LNCAP (cell line): ENCODE results near the gene NKX6-2.

Source experiments
- TF ChIP-seq, protein P1 (sequence below): fragments of 450-650 bp; IDR thresholded peaks from 2 replicates; pipeline ENCODE4 v1.5.1; 2017; ENCODE audit warnings: mild to moderate bottlenecking

Gene NKX6-2

DNA sequence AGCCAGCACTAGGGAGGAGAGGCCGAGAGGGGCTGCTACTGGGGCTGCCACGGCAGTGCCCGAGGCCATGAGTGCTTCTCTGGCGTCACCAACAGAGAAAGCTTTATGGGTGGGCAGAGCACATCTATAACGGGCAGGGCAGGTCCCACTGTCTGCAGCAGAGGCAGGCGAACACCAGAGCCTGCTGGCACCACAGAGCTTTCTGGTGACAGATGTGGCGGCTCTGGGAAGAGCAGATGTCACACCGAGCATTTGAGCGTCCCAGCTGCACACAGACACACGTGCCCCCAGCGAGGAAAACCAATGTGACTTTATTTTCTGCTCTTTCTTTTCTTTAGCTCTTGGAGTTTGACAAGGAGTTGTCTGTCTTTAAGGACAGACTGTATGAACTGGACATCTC is 20.5 kb downstream of the NKX6-2 start:
- TF ChIP-seq, protein P1, sequence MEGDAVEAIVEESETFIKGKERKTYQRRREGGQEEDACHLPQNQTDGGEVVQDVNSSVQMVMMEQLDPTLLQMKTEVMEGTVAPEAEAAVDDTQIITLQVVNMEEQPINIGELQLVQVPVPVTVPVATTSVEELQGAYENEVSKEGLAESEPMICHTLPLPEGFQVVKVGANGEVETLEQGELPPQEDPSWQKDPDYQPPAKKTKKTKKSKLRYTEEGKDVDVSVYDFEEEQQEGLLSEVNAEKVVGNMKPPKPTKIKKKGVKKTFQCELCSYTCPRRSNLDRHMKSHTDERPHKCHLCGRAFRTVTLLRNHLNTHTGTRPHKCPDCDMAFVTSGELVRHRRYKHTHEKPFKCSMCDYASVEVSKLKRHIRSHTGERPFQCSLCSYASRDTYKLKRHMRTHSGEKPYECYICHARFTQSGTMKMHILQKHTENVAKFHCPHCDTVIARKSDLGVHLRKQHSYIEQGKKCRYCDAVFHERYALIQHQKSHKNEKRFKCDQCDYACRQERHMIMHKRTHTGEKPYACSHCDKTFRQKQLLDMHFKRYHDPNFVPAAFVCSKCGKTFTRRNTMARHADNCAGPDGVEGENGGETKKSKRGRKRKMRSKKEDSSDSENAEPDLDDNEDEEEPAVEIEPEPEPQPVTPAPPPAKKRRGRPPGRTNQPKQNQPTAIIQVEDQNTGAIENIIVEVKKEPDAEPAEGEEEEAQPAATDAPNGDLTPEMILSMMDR: no peak

DNA sequence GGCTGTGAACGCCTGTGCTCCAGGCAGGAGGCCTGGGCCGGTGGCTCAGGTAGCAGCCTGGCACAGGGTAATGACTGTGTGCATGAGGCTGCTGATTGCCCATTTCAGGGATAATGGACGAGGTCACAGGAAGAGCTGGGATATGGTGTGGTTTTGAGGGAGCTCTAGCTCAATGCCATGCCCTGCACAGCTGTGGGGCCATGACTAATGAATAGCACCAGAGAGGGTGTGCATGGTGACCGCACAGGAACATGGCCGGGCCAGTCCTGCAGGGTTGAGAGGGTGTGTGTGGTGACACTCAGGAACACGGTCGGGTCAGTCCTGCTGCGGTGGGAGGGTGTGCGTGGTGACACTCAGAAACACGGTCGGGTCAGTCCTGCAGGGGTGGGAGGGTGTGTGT is 21.8 kb downstream of the NKX6-2 start:
- TF ChIP-seq, protein P1: no peak

DNA sequence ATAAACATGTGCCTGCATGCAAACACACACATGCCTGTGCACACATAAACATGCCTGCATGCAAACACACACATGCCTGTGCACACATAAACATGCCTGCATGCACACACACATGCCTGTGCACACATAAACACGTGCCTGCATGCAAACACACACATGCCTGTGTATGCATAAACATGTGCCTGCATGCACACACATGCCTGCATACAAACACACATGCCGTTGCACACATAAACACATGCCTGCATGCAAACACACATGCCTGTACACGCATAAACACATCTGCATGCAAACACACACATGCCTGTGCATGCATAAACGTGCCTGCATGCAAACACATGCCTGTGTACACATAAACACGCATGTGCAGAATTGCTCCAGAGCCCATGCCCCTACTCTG is 22.4 kb downstream of the NKX6-2 start:
- TF ChIP-seq, protein P1: no peak

DNA sequence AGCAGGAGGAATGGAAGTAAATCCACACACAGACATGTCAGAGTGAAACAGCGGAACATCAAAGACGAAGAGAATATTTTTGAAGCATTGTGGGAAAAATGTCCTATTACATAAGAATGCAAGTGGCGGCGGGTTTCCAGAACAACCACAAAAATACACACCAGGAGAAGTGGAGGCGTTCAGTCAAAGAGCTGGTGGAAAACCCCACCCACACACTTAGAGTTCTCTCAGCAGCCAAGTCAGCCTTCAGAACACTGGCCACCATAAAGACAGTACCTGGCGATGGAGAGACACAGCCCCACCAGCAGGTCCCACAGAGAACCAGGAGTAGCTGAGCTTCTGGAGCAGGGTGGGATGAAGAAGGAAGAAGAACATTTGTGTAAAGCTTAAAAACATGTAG is 23.7 kb downstream of the NKX6-2 start:
- TF ChIP-seq, protein P1: no peak

DNA sequence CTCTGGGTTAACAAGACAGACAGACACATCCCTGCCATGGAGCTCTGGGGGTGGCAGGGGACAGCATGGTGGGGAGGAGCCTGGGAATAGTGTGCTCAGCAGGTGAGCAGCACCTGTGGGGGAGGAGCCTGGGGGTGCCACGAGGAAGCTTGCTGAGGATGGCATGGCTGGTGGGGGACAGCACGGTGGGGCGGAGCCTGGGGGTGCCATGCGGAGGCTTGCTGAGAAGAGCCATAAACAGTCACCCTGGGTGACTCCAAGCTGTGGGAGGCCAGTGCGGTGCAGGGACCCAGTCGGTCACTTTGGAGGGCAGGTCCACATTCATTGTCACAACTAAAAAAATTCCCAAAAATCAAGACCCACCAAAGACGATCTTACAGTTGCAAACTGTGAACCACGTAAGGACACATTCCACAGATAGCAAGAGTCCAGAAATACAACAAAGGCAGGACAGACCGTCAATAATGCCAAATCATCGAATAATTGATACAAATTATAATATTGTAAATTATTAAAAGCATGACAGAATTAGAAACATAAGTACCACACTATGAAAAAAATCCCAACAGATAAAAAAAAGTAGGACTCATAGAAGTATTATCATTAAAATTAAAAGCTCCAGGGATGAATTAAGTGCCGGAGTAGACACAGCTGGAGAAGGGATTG is 24.4 kb downstream of the NKX6-2 start:
- TF ChIP-seq, protein P1: no peak

DNA sequence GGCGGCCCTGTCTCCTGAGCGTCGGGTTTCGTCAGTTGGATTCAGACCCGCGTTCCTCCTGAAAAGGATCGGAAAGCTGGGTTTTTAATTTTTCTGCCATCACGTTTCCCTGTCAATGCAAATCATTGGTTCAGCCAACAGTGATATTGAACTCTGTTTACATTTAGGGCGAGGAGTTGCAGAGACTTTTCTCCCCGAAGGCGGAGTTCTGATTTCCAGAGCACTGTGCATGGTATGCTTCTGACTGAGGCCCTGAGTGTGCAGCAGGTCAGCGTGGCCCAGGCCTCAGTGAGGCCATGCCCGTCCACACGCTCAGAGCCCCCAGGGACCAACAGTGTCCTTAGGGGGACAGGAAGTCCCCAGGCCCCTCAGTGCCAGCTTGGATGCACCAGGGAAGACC is 27.1 kb downstream of the NKX6-2 start:
- TF ChIP-seq, protein P1: no peak

DNA sequence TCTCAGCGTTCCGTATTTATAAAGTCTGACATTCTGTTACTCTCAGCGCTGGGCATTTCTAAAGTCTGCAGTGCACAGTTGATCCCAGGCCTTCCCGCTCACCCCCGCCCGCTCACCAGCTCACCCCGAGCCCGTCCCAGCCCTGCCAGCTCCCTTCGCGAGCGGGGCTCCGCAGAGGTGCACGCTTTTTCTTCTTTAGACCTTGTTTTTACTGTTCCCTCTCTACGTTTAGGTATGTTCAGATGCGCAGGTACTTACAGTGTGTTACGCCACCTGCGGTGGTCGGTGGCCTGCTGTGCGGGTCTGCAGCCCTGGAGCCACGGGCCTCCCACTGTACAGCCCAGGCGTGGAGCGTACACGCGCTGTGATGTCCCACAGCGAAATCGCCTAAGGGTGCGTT is 28.8 kb downstream of the NKX6-2 start:
- TF ChIP-seq, protein P1: no peak

DNA sequence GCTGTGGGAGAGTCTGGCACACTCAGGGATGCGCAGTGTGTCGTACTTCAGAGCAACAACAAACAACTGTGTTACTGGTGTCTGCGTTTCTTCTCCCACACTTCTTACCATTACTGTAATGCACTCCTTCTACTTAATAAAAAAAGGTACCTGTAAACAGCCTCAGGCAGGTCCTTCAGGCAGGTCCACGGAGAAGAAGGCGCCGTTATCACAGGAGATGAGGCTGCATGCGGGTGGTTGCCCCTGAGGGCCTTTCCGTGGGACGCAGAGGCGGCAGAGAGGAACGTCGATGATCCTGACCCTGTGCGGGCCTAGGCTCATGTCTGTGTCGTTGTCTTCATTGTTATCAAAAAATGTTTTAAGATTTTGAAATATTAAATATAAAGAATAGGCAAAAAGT is 29.4 kb downstream of the NKX6-2 start:
- TF ChIP-seq, protein P1: no peak
